ENCODE results near the gene DOCK6.

The DOCK6 gene

GRCh38 chr19:11273296-11273695, 11.0 kb upstream of the DOCK6 start:
- no peak for DNase-seq

GRCh38 chr19:11269408-11269807, 7.1 kb upstream of the DOCK6 start:
- no peak for DNase-seq

GRCh38 chr19:11268783-11269267, 6.5 kb upstream of the DOCK6 start:
- peak; percentile 69 for DNase-seq

- no peak for DNase-seq
Measured at GRCh38 chr19:11267316-11268085, 5.2 kb upstream of the DOCK6 start.

- DNase-seq = peak; percentile 85
Measured at GRCh38 chr19:11265785-11266236, 3.5 kb upstream of the DOCK6 start.

GRCh38 chr19:11265177-11265784, 3.0 kb upstream of the DOCK6 start:
- no peak for DNase-seq

GRCh38 chr19:11264452-11265176, 2.3 kb upstream of the DOCK6 start:
- DNase-seq = no peak

GRCh38 chr19:11263726-11264125, 1.4 kb upstream of the DOCK6 start:
- no peak for DNase-seq

GRCh38 chr19:11261431-11261970, 823 bp downstream of the DOCK6 start:
- no peak for DNase-seq

GRCh38 chr19:11260996-11261395, 1.3 kb downstream of the DOCK6 start:
- DNase-seq = no peak

- no peak for DNase-seq
Measured at GRCh38 chr19:11257846-11258380, 4.4 kb downstream of the DOCK6 start.

- DNase-seq = no peak
Measured at GRCh38 chr19:11256189-11256588, 6.1 kb downstream of the DOCK6 start.

GRCh38 chr19:11254666-11255065, 7.7 kb downstream of the DOCK6 start:
- no peak for DNase-seq

GRCh38 chr19:11252665-11253355, 9.5 kb downstream of the DOCK6 start:
- no peak for DNase-seq

GRCh38 chr19:11251650-11252314, 10.5 kb downstream of the DOCK6 start:
- no peak for DNase-seq

GRCh38 chr19:11251217-11251616, 11.1 kb downstream of the DOCK6 start:
- no peak for DNase-seq

GRCh38 chr19:11248852-11249251, 13.5 kb downstream of the DOCK6 start:
- no peak for DNase-seq

GRCh38 chr19:11247934-11248333, 14.4 kb downstream of the DOCK6 start:
- DNase-seq = no peak

GRCh38 chr19:11247391-11247790, 14.9 kb downstream of the DOCK6 start:
- no peak for DNase-seq

GRCh38 chr19:11246941-11247340, 15.4 kb downstream of the DOCK6 start:
- no peak for DNase-seq

- DNase-seq = no peak
Measured at GRCh38 chr19:11244846-11245589, 17.3 kb downstream of the DOCK6 start.

Data from NCI-H69 (cell line).